Gastrocnemius medialis (tissue), 4 donors: ENCODE results near the gene AIG1.

Experiments used
- CTCF ChIP-seq, 5 experiments: fragments of 450-650 bp in 3 of 5; fragments of 200-600 bp in 2 of 5; sonication (generic) in 2 of 5; IDR thresholded peaks in 4 of 5; conservative IDR thresholded peaks in 1 of 5; 1 replicate in 4 of 5; 2 replicates in 1 of 5; pipeline ENCODE4 v1.5.1; 2016 to 2019; ENCODE audit warnings: antibody characterized with exemption in 5 of 5, mild to moderate bottlenecking in 3 of 5, moderate library complexity in 3 of 5
- POLR2A ChIP-seq, 2 donors: fragments of 450-650 bp; IDR thresholded peaks; one replicate each; pipeline ENCODE4 v1.6.1; 2017; ENCODE audit warnings: antibody characterized with exemption in 2 of 2, mild to moderate bottlenecking in 2 of 2, moderate library complexity in 2 of 2

DNA sequence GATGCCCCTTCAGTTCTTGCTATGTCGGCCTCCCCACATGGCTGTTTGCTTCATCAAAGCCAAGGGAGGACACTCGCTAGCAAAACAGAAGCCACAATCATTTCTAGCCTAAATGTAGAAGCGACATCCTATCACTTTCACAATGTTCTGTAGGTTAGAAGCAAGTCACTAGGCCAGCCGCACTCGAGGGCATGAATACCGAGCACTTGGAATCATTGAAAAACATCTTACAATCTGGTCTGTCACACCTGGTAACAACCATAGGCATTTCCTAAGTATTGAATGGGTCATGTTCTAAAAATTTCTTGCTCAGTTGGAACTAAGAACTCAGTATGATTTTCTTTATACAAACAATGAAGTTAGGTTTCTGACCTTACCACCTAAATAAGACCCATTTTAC lies 192.3 kb downstream of the AIG1 start:
- TF ChIP-seq CTCF (IDR thresholded peaks at IDR 0.05 in 4 of 5, conservative IDR thresholded peaks at IDR 0.05 in 1 of 5) (no peak), POLR2A (IDR thresholded peaks at IDR 0.05) (no peak)
